ENCODE measurements around the gene BEND6. TPM values are rescaled to one million over a fixed set of nuclear protein-coding genes. Genes with fewer than 3 reads are reported as not detected.

BEND6 gene
- total RNA-seq, 1 experiment from 2014 or later, result 1.4 TPM

DNA sequence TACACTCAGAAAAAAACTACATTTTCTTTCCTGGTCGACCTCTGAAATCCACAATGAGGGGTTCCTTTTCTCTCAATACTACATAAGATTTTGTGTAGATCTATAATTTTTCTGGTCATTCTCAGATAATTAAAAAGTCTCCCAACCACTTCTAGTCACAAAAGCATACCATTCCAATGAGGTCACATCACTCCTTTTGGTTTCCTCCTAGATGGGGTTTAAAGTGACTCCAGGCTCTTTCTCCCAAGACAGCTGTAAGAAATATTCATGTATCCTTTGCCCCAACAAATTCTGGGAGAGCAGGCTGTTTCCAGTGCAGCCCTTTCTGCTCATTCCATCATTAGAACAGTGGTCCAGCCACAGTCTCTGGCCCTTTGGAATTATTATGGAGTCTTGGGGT lies 43.1 kb upstream of the BEND6 start:
- no peak overlapping the region for H3K4ac ChIP-seq (ENCODE audit: low read depth, low read length)
- peaks cover 12% of the 10 kb centered on the region for H3K4me1 ChIP-seq (ENCODE audit: insufficient read depth, low read length)
- no peaks in the 10 kb centered on the region for H3K9me3 ChIP-seq (ENCODE audit: control insufficient read depth, low read depth, low read length)
- no peaks in the 10 kb centered on the region for H4K20me1 ChIP-seq (ENCODE audit: control insufficient read depth, insufficient read depth, insufficient read length)
- Mint-ChIP-seq H3K4me1 (peaks cover 19 to 20% of the 10 kb centered on the region in 2 experiments), H3K4me3 (no peak overlapping the region), H3K27me3 (ENCODE audit: low read depth) (no peaks in the 10 kb centered on the region), H3K36me3 (ENCODE audit: insufficient read depth in 1 of 3, low read depth in 3 of 3) (no peaks in the 10 kb centered on the region), H3K27ac (peak overlapping the region in 1 of 3 experiments; percentile 30; a peak in 2 of 7 replicates), H3K9me3 (no peaks in the 10 kb centered on the region)
- H3K14ac ChIP-seq (ENCODE audit: insufficient read depth, low read length), result no peak overlapping the region
- no peak overlapping the region for H2AK5ac ChIP-seq (ENCODE audit: insufficient read length, low read length)
- H2BK15ac ChIP-seq (ENCODE audit: low read depth, low read length), result no peak overlapping the region
- no peak overlapping the region for H4K5ac ChIP-seq (ENCODE audit: insufficient read length, low read depth, low read length)
- no peaks in the 10 kb centered on the region for H3K23me2 ChIP-seq (ENCODE audit: insufficient read length, low read depth, low read length, poor library complexity, severe bottlenecking)
- H4K91ac ChIP-seq (ENCODE audit: insufficient read length, low read depth, low read length), result no peak overlapping the region
- no peak overlapping the region for H2BK5ac ChIP-seq (ENCODE audit: insufficient read length, low read length)
- no peaks in the 10 kb centered on the region for H3K27me3 ChIP-seq (ENCODE audit: insufficient read depth, low read length)
- H4K8ac ChIP-seq (replicated peaks; ENCODE audit: insufficient read length, low read depth, low read length), result no peak overlapping the region
- DNase-seq, result no peak
- H3K27ac ChIP-seq (ENCODE audit: insufficient read length, low read depth, low read length), result no peak overlapping the region
- no peak overlapping the region for H3T11ph ChIP-seq (ENCODE audit: low read length)
- no peak overlapping the region for H3K4me2 ChIP-seq (ENCODE audit: insufficient read depth, insufficient read length, low read length)
- H3K79me1 ChIP-seq (ENCODE audit: insufficient read depth, low read depth, low read length, poor library complexity, severe bottlenecking), result no peaks in the 10 kb centered on the region
- no peak overlapping the region for H3K9ac ChIP-seq (ENCODE audit: extremely low read depth, insufficient read length, low read length)
- H3K79me2 ChIP-seq (ENCODE audit: insufficient read depth, low read length), result no peaks in the 10 kb centered on the region
- H2BK120ac ChIP-seq (ENCODE audit: low read depth, low read length, poor library complexity, severe bottlenecking), result no peak overlapping the region
- TF ChIP-seq, protein P1, sequence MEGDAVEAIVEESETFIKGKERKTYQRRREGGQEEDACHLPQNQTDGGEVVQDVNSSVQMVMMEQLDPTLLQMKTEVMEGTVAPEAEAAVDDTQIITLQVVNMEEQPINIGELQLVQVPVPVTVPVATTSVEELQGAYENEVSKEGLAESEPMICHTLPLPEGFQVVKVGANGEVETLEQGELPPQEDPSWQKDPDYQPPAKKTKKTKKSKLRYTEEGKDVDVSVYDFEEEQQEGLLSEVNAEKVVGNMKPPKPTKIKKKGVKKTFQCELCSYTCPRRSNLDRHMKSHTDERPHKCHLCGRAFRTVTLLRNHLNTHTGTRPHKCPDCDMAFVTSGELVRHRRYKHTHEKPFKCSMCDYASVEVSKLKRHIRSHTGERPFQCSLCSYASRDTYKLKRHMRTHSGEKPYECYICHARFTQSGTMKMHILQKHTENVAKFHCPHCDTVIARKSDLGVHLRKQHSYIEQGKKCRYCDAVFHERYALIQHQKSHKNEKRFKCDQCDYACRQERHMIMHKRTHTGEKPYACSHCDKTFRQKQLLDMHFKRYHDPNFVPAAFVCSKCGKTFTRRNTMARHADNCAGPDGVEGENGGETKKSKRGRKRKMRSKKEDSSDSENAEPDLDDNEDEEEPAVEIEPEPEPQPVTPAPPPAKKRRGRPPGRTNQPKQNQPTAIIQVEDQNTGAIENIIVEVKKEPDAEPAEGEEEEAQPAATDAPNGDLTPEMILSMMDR (conservative IDR thresholded peaks at IDR 0.05), result no peak
- WGBS (ENCODE audit: extremely low coverage, insufficient read length, low lambda C conversion rate), result no CpG with 5 or more reads among the region's 1 CpG
- no peak overlapping the region for H2BK12ac ChIP-seq (ENCODE audit: insufficient read length, low read depth, low read length)
- no peak overlapping the region for H3K18ac ChIP-seq (ENCODE audit: insufficient read length, low read depth, low read length)
- H2BK20ac ChIP-seq (ENCODE audit: low read depth, low read length, poor library complexity, severe bottlenecking), result no peak overlapping the region
- H3K56ac ChIP-seq (ENCODE audit: insufficient read length, low read depth, low read length), result no peak overlapping the region
- no peak overlapping the region for H2AFZ ChIP-seq (ENCODE audit: low read length)
- no peak overlapping the region for H3K23ac ChIP-seq (ENCODE audit: insufficient read length, low read depth, low read length)
